Vagina (tissue), 2 donors: ENCODE results near the gene PSMF1. TPM values are rescaled to one million over a fixed set of nuclear protein-coding genes. Genes with fewer than 3 reads are reported as not detected.
A peak's percentile ranks its signal among the peaks of the same experiment; 100 is the strongest.

Source experiments
- DNase-seq, 2 donors: peaks; one replicate each; pipeline ENCODE4 v3.0.0-alpha.2; 2017; ENCODE audit errors: extremely low spot score in 2 of 2
- H3K27ac ChIP-seq: fragments of 200-600 bp; sonication (generic); one replicate; pipeline ENCODE4 v1.5.1; 2019
- H3K27me3 ChIP-seq: fragments of 200-600 bp; sonication (generic); one replicate; pipeline ENCODE4 v1.5.1; 2019
- H3K36me3 ChIP-seq, 2 donors: fragments of 200-600 bp; sonication (generic); one replicate each; pipeline ENCODE4 v1.5.1; 2017 to 2019
- H3K4me1 ChIP-seq: fragments of 200-600 bp; sonication (generic); one replicate; pipeline ENCODE4 v1.5.1; 2019
- H3K4me3 ChIP-seq, 2 donors: fragments of 200-600 bp; sonication (generic); 1 replicate in 1 of 2; 2 replicates in 1 of 2; pipeline ENCODE4 v1.5.1; 2016 to 2019
- H3K9me3 ChIP-seq: fragments of 200-600 bp; sonication (generic); one replicate; pipeline ENCODE4 v1.5.1; 2019
- POLR2A ChIP-seq, 2 donors: fragments of 450-650 bp; IDR thresholded peaks; one replicate each; pipeline ENCODE4 v1.6.1; 2017; ENCODE audit warnings: antibody characterized with exemption in 2 of 2, mild to moderate bottlenecking in 2 of 2, moderate library complexity in 2 of 2
- POLR2AphosphoS5 ChIP-seq, 2 donors: sonication (generic); formaldehyde crosslinking; IDR thresholded peaks; one replicate each; pipeline ENCODE4 v1.9.0; 2017; ENCODE audit warnings: antibody characterized with exemption in 2 of 2, mild to moderate bottlenecking in 2 of 2, low read depth in 1 of 2; ENCODE audit not compliant: insufficient read depth in 1 of 2
- intact Hi-C: fragments of 100-400 bp; cut with DNase I; formaldehyde crosslinking; loops from one replicate; pipeline ENCODE4 v1.15.1; 2023
- total RNA-seq: library from RNA; depleted of rRNA; stranded (reverse); fragments of >200 nt; gene quantifications from one replicate; pipeline ENCODE4 v1.2.3, GENCODE V29; 2016
- TF ChIP-seq, protein P1 (sequence below), 3 experiments: fragments of 450-650 bp in 2 of 3; fragments of 200-600 bp in 1 of 3; sonication (generic) in 1 of 3; IDR thresholded peaks; one replicate each; pipeline ENCODE4 v1.5.1; 2017 to 2019; ENCODE audit warnings: antibody characterized with exemption in 3 of 3, mild to moderate bottlenecking in 2 of 3, moderate library complexity in 2 of 3

PSMF1 gene
- total RNA-seq, 1 donor from 2014 or later, result 52.8 TPM

DNA sequence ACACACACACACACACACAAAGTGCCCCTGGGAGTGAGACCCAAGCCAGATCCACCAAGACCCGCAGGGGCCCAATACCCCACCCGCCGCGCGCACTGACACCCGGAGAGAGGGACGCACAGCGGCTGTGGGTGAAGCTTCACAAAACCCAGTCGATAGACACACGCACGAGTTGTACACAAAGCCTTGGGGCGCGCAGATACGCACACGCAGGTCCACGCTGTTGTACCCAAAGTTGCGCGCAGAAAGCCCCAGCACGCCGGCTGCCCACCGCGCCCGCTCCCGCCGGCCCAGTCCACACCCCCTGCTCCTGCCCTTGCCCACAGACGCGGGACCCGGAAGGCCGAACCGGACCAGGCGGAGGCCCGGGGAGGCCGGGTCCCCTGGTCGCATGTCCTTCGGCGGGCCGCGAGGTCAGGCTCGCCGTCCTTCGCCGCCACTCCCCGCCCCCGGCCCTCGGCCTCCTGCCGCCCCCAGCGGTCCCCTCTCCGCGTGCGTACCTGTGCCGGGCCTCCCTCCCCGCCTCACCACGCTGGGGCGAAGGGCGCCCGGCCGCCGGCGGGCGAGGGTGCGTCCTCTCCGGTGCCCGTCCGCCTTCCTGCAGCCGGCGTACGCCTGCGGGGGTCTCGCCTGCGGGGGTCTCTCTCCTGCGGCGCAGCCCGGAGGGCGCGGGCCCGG lies 66.4 kb downstream of the PSMF1 start, which contains the start of gene TMEM74B:
Gene TMEM74B (minus strand): TSS at position 344 of the 678 bp plus-strand sequence. CDS start 1,180 bp downstream, outside the sequence.
- intact Hi-C loops, result no loop called here
- TF ChIP-seq POLR2A (IDR thresholded peaks at IDR 0.05) (no peak), POLR2AphosphoS5 (IDR thresholded peaks at IDR 0.05; ENCODE audit: insufficient read depth in 1 of 2, low read depth in 1 of 2) (no peak)
- TF ChIP-seq, protein P1, sequence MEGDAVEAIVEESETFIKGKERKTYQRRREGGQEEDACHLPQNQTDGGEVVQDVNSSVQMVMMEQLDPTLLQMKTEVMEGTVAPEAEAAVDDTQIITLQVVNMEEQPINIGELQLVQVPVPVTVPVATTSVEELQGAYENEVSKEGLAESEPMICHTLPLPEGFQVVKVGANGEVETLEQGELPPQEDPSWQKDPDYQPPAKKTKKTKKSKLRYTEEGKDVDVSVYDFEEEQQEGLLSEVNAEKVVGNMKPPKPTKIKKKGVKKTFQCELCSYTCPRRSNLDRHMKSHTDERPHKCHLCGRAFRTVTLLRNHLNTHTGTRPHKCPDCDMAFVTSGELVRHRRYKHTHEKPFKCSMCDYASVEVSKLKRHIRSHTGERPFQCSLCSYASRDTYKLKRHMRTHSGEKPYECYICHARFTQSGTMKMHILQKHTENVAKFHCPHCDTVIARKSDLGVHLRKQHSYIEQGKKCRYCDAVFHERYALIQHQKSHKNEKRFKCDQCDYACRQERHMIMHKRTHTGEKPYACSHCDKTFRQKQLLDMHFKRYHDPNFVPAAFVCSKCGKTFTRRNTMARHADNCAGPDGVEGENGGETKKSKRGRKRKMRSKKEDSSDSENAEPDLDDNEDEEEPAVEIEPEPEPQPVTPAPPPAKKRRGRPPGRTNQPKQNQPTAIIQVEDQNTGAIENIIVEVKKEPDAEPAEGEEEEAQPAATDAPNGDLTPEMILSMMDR (IDR thresholded peaks at IDR 0.05), result no peak
- H3K27ac ChIP-seq, result no peak within 1 kb of the TSS
- no peak for DNase-seq
- H3K36me3 ChIP-seq, result no peaks in the 10 kb centered on the region
- peak within 1 kb of the TSS; percentile 41 to 49 for H3K4me3 ChIP-seq
- H3K4me1 ChIP-seq, result peaks cover 16% of the 10 kb centered on the region
- H3K9me3 ChIP-seq, result no peaks in the 10 kb centered on the region
- no peaks in the 10 kb centered on the region for H3K27me3 ChIP-seq

DNA sequence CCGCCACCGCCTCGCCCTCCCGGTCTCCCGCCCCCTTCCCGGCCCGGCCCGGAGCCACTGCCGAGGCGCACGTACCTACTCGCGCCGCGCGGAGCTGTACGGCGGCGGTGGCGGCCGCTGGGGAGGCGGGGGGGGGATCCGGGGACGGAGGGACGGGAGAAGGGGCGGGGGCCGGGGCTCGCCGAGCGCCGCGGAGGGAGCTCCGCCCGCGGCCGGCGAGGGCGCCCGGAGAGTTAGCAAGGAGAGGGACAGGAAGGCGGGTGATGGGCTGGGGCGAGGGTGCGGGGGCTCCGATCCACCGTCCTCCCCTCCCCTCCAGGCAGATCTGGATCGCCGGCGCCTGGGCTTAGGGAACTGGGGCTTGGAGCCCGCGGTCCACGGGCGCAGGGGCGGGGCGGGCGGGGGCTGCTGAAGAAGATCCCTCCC lies 66.9 kb downstream of the PSMF1 start:
- intact Hi-C loops, result no loop called here
- Histone ChIP-seq H3K9me3 (no peaks in the 10 kb centered on the region), H3K27ac (no peak overlapping the region), H3K27me3 (no peaks in the 10 kb centered on the region), H3K4me3 (peak overlapping the region; percentile 41 to 49), H3K4me1 (peaks cover 16% of the 10 kb centered on the region), H3K36me3 (no peaks in the 10 kb centered on the region)
- TF ChIP-seq POLR2A (IDR thresholded peaks at IDR 0.05) (no peak), POLR2AphosphoS5 (IDR thresholded peaks at IDR 0.05; ENCODE audit: insufficient read depth in 1 of 2, low read depth in 1 of 2) (no peak)
- TF ChIP-seq, protein P1 (IDR thresholded peaks at IDR 0.05), result no peak
- no peak for DNase-seq

DNA sequence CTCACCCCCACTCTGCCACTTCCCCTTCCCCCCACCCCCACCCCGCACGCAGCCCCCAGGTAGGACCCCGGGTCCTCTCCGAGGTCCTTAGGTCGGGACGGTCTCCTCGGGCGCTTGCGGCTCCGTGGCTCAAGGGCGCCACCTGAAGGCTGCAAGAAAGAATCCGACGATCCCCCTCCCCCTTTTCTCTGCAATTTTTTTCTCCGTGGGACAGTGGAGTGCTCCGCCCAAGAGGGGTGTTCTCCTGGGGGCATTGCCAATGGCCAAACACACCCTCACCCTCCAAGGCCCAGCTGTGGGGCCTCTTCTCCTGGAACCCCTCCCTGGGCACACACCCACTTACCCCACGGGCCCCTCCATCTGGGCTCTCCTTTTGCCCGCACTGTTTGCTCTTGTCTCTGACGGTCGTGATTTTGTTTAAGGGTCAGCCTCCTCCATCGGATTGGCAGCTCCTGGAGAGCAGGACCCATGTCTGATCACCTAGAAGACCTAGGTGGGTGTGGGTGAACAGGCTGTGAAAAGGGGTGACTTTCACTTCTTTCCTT lies 67.5 kb downstream of the PSMF1 start:
- Histone ChIP-seq H3K4me1 (peaks cover 16% of the 10 kb centered on the region), H3K9me3 (no peaks in the 10 kb centered on the region), H3K27ac (no peak overlapping the region), H3K4me3 (peak overlapping the region; percentile 41 to 49), H3K27me3 (no peaks in the 10 kb centered on the region), H3K36me3 (no peaks in the 10 kb centered on the region)
- no peak for DNase-seq
- TF ChIP-seq POLR2AphosphoS5 (IDR thresholded peaks at IDR 0.05; ENCODE audit: insufficient read depth in 1 of 2, low read depth in 1 of 2), result no peak
- TF ChIP-seq POLR2A (IDR thresholded peaks at IDR 0.05), result no peak
- TF ChIP-seq, protein P1 (IDR thresholded peaks at IDR 0.05), result no peak
- intact Hi-C loops, result no loop called here

DNA sequence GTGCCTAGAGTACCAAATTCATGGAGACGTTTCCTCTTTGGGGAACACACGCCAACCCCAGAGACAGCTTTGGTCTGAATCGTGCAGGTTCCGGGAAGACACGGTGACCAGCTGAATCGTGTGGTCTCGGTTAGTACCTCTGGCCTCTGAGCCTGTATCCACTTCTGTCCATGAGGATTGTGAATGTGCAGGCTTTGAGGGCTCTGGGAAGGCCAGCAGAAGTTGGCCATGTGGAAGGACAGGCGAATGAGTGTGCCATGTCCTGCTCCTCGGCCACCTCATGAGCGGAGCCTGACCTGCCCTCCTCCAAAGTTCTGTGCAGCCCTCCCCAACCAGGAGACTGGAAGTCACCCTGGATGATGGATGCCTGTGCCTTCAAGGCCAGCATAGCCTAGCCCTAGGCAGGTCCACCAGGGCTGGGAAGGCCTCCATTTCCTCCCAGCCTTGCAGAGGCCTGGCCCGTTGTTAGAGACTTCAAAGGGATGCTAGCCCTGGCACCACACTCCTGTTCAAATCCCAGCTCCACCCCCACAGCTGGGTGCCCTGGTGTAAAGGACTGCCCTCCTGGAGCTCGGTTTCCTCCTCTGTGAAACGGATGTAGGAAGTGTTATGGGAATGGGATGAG lies 68.1 kb downstream of the PSMF1 start:
- H3K36me3 ChIP-seq, result no peaks in the 10 kb centered on the region
- no peak overlapping the region for H3K4me3 ChIP-seq
- H3K27ac ChIP-seq, result no peak overlapping the region
- intact Hi-C loops, result no loop called here
- peaks cover 16% of the 10 kb centered on the region for H3K4me1 ChIP-seq
- no peak for DNase-seq
- no peaks in the 10 kb centered on the region for H3K9me3 ChIP-seq
- no peaks in the 10 kb centered on the region for H3K27me3 ChIP-seq
- no peak for TF ChIP-seq POLR2A (IDR thresholded peaks at IDR 0.05)
- TF ChIP-seq, protein P1 (IDR thresholded peaks at IDR 0.05), result no peak
- TF ChIP-seq POLR2AphosphoS5 (IDR thresholded peaks at IDR 0.05; ENCODE audit: insufficient read depth in 1 of 2, low read depth in 1 of 2), result no peak
